IPS-20b (cell line): ENCODE results near the gene TMEM95.
A peak's percentile ranks its signal among the peaks of the same experiment; 100 is the strongest.

ENCODE experiments used
- H3K27ac ChIP-seq: one replicate; pipeline ENCODE4 v1.5.1; 2013; ENCODE audit warnings: low read length
- H3K27me3 ChIP-seq: 2 replicates; pipeline ENCODE4 v1.6.1; 2013; ENCODE audit warnings: mild to moderate bottlenecking, low read length, inconsistent platforms; ENCODE audit not compliant: insufficient read depth
- H3K36me3 ChIP-seq: 2 replicates; pipeline ENCODE4 v1.6.1; 2013; ENCODE audit warnings: low read depth, mild to moderate bottlenecking, inconsistent platforms, low read length, moderate library complexity; ENCODE audit not compliant: insufficient read depth
- H3K4me1 ChIP-seq: 2 replicates; pipeline ENCODE4 v1.6.1; 2013; ENCODE audit warnings: mild to moderate bottlenecking, control low read depth, inconsistent platforms, low read length, moderate library complexity; ENCODE audit not compliant: insufficient read depth
- H3K4me3 ChIP-seq: 2 replicates; pipeline ENCODE4 v1.5.1; 2013; ENCODE audit warnings: mild to moderate bottlenecking, low read length, inconsistent platforms
- H3K9ac ChIP-seq: 2 replicates; pipeline ENCODE4 v1.6.1; 2013; ENCODE audit warnings: low read depth, mild to moderate bottlenecking, inconsistent platforms, low read length, moderate library complexity
- H3K9me3 ChIP-seq: 2 replicates; pipeline ENCODE4 v1.6.1; 2013; ENCODE audit warnings: mild to moderate bottlenecking, low read depth, low read length, inconsistent platforms; ENCODE audit not compliant: insufficient read depth

The TMEM95 gene

DNA sequence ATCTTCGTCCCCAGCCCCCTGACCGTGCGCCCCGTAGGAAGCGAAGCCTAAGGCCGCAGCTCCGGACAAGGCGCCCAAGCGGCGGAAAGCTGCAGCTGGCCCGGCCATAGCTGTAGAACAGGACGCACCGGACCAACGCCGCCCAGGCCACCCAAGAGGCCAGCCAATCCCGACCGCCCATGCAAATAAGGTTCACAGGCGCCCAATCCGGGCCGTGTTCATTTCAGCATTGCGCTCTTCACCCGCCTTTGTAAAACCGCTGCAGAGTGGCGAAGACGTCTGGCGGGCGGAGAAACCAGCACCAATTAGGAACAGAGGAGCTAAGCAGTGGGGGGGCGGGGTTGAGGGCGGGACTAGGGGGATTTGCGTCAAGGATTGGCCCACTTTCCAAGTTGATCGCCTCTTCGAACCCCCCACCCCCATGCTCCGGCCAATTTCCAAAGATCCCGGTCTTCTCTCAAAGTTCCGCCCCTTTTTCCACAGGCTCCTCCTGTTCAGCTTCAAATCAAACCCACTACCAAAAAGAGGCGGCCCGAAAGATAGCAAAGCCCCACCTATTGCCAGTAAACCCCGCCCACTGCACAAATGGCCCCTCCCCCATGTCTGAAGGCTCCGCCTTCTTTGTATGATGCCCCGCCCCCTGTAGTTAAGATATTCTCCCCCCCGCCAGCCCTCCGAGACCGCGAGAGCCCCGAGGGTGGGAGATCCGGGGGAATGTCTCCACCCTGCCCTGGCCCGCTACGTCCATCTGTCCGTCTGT lies 49.2 kb downstream of the TMEM95 start, which contains the start of gene TMEM256:
Gene TMEM256, minus strand, starts transcription at position 121 of the 760 bp plus-strand sequence. Its CDS starts 13 bp downstream, at position 108.
- H3K9ac ChIP-seq = peak within 1 kb of the TSS; percentile 83; the same call in 1 of the 2 replicates
- peaks cover 6% of the 10 kb centered on the region for H3K36me3 ChIP-seq
- H3K9me3 ChIP-seq = no peaks in the 10 kb centered on the region
- no peaks in the 10 kb centered on the region for H3K27me3 ChIP-seq
- peaks cover 8% of the 10 kb centered on the region; the same call in 1 of the 2 replicates for H3K4me1 ChIP-seq
- H3K27ac ChIP-seq = peak within 1 kb of the TSS; percentile 75
- peak within 1 kb of the TSS; percentile 89 for H3K4me3 ChIP-seq

- H3K36me3 ChIP-seq = peaks cover 13% of the 10 kb centered on the region
- peaks cover 8% of the 10 kb centered on the region; the same call in 1 of the 2 replicates for H3K4me1 ChIP-seq
- peak overlapping the region; percentile 83; the same call in 1 of the 2 replicates for H3K9ac ChIP-seq
- no peaks in the 10 kb centered on the region for H3K9me3 ChIP-seq
- peak overlapping the region; percentile 89 for H3K4me3 ChIP-seq
- H3K27me3 ChIP-seq = no peaks in the 10 kb centered on the region
- no peak overlapping the region for H3K27ac ChIP-seq
These were observed 49.9 kb downstream of the TMEM95 start for GRCh38 chr17:7404737-7405349.

- no peaks in the 10 kb centered on the region for H3K27me3 ChIP-seq
- peak overlapping the region; percentile 83; the same call in 1 of the 2 replicates for H3K9ac ChIP-seq
- peaks cover 19% of the 10 kb centered on the region for H3K36me3 ChIP-seq
- H3K4me1 ChIP-seq = peaks cover 8% of the 10 kb centered on the region; the same call in 1 of the 2 replicates
- peak overlapping the region; percentile 89 for H3K4me3 ChIP-seq
- no peak overlapping the region for H3K27ac ChIP-seq
- H3K9me3 ChIP-seq = no peaks in the 10 kb centered on the region
These were observed 50.6 kb downstream of the TMEM95 start for GRCh38 chr17:7405350-7406234.

GRCh38 chr17:7406235-7406825 lies 51.4 kb downstream of the TMEM95 start:
- Histone ChIP-seq H3K27me3 (no peaks in the 10 kb centered on the region), H3K4me3 (peak overlapping the region; percentile 89), H3K9me3 (no peaks in the 10 kb centered on the region), H3K27ac (no peak overlapping the region), H3K4me1 (peaks cover 8% of the 10 kb centered on the region; the same call in 1 of the 2 replicates), H3K9ac (peak overlapping the region; percentile 83; the same call in 1 of the 2 replicates), H3K36me3 (peaks cover 19% of the 10 kb centered on the region)
